Stomach (tissue), 4 donors: ENCODE measurements around the gene FAM98B.

ENCODE experiments used
- POLR2AphosphoS5 ChIP-seq, 3 donors: sonication (generic); formaldehyde crosslinking; IDR thresholded peaks; one replicate each; pipeline ENCODE4 v1.6.1; 2016; ENCODE audit warnings: antibody characterized with exemption in 3 of 3
- TF ChIP-seq, protein P1 (sequence below), 7 experiments: fragments of 450-650 bp in 4 of 7; fragments of 200-600 bp in 3 of 7; sonication (generic) in 3 of 7; IDR thresholded peaks; one replicate each; pipeline ENCODE4 v1.5.1; 2016 to 2019; ENCODE audit warnings: antibody characterized with exemption in 7 of 7, control low read depth in 2 of 7, mild to moderate bottlenecking in 1 of 7

DNA sequence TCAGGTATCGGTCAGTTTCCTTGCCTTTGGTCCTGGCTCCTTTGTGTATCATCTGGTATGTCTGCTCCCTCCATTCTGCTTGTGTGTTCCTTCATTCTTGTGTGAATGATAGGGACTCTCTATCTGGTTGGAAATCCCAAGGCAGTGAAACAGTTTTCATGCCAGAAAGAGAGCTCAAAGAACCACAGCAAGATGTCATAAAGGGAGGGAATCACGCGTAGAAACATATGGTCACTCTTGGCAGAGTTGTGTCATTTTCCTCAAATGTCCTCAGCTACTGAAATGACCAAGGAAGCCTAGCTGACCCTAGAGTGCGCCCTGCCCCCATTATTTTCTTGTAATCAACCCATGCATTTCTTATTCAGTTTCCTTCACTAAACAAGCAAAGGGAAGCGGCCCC, 62.7 kb downstream of the FAM98B start:
- TF ChIP-seq, protein P1, sequence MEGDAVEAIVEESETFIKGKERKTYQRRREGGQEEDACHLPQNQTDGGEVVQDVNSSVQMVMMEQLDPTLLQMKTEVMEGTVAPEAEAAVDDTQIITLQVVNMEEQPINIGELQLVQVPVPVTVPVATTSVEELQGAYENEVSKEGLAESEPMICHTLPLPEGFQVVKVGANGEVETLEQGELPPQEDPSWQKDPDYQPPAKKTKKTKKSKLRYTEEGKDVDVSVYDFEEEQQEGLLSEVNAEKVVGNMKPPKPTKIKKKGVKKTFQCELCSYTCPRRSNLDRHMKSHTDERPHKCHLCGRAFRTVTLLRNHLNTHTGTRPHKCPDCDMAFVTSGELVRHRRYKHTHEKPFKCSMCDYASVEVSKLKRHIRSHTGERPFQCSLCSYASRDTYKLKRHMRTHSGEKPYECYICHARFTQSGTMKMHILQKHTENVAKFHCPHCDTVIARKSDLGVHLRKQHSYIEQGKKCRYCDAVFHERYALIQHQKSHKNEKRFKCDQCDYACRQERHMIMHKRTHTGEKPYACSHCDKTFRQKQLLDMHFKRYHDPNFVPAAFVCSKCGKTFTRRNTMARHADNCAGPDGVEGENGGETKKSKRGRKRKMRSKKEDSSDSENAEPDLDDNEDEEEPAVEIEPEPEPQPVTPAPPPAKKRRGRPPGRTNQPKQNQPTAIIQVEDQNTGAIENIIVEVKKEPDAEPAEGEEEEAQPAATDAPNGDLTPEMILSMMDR (IDR thresholded peaks at IDR 0.05) = no peak
- TF ChIP-seq POLR2AphosphoS5 (IDR thresholded peaks at IDR 0.05) = no peak
